HG02588 (cell line): ENCODE data around the gene CELA2A.
"Not testable (repeated sequence)": the region's sequence is repeated elsewhere in the genome, so short reads cannot be mapped to it uniquely, and the experiment has no call there.

Experiments used
- ATAC-seq: cut with Tn5 transposase; IDR thresholded peaks from one replicate; pipeline ENCODE4 v1.9.1; 2021; ENCODE audit warnings: mild to moderate bottlenecking, moderate library complexity; ENCODE audit not compliant: unreplicated experiment

CELA2A gene

GRCh38 chr1:15424981-15425380 is 31.6 kb upstream of the CELA2A start:
- ATAC-seq: no peak

DNA sequence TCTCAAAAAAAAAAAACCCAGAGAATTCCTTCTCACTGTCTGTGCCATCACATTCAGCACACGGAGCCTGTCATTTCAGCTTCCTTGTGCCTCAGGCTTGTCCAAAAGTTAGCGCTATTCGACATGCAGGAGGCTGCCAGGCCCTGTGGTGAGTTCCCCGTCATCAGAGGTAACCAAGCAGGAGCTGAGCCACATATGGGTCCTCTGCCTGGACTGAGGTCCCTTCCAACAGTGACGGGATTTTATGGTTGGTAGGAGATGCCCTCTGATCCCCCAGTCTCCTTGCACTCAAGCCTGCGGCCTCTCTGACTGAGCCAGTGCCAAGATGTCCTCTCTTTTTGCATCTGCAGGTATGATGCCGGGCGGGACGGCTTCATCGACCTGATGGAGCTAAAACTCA is 31.0 kb upstream of the CELA2A start:
- ATAC-seq: no peak

DNA sequence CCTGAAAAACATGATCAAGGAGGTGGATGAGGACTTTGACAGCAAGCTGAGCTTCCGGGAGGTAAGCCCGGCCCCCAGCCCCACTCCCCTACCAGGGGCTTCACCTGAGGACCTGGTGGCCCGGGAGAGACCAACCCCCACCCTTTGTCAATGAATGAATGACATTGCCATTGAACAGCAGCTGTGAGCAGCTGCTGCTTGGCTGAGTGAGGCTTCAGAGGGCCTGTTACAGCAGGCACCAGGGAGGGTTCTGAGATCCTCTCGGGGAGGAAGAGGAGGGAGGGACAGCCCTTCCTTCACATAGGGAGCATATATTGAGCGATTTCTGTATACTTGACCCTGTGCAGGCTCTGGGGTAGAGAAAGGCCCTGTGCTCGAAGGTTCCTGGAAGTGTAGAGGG is 30.6 kb upstream of the CELA2A start:
- no peak for ATAC-seq

DNA sequence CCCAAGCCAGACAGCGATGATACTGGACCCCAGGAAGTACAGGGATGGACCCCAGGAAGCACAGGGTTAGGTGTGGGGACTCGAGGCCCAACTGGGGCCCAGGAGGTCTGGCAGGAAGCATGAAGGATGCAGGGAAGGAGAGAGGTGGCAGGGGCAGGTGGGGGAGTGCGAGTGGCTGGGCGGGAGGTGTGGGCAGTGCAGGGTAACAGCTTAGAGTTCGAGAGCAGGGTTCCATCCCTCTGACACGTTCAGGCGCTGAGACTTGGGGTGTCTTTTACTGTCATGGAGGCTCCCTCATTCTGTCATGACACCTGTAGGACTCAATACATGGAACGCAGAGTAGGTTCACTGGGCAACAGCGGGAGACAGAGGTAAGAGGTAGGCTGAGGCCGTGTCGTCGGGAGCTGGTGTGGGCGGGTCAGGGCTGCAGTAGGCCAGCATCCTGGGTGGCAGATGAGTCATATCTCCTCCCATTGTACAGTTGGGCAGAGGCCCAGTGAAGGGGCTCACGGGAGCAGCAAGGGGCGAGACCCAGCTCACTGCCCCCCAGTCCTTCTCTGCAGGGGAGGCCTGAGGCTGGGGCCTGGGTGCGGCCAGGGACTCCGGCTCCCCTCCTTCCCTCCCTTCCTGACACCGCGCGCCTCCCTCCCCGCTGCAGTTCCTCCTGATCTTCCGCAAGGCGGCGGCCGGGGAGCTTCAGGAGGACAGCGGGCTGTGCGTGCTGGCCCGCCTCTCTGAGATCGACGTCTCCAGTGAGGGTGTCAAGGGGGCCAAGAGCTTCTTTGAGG is 29.8 kb upstream of the CELA2A start:
- ATAC-seq: no peak

DNA sequence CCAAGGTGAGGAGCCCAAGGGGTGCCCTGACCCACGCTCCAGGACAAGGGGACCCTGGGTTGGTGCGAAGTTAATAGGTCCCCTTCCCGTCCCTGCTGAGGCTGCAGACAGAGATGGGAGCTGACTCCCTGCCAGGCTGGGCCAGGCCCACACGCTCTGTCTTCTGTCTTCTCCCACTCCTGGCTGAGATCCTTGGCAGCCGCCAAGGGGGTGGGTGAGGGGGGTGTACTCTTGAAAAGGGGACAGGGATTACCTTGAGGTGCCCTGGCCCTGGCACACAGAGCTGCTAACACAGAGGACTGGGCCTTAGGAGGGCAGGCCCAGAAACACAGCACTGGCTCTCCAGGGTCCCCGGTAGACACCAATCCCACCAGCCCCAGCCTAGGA is 29.3 kb upstream of the CELA2A start:
- ATAC-seq: no peak

DNA sequence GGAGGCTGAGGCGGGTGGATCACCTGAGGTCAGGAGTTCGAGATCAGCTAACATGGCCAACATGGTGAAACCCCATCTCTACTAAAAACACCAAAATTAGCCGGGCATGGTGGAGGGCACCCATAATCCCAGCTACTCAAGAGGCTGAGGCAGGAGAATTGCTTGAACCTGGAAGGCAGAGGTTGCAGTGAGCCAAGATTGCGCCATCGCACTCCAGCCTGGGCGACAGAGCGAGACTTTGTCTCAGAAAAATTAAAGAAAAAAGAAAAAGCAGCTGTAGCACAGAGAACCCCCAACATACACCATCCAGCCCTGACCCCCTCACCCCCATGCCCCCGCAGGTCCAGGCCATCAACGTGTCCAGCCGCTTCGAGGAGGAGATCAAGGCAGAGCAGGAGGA is 28.3 kb upstream of the CELA2A start:
- ATAC-seq: not testable (repeated sequence)

DNA sequence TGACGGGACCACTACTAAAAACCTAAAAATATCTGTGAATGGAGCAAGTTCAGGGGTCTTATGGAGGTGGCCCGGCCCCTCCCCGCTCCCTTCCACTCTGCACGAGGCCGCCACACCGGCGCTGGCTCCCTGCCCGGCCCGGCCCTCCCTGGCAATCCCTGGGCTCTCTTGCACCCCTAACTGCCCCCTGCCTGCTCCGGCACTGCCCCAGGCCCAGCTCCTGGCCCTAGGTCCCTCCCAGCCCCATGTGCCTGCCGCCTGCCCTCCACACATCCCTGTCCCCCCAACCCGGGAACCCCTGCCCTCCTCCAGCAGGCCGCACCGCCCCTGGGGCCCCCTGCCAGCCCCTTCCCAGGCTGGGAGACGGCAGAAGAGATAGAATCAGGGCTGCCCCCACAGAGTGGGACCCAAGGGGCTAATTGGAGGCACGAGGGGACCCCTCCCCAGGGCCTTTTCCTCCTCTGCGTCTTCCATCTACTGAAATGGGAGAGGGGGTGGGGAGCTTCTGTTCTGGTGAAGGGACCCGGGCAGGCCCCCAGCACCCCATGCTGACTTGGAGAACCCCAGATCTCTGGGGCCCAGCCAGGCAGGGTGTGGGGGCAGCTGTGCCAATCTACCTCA is 27.6 kb upstream of the CELA2A start:
- ATAC-seq: no peak

GRCh38 chr1:15429701-15430149 is 26.8 kb upstream of the CELA2A start:
- no peak for ATAC-seq

GRCh38 chr1:15430787-15431570 is 25.6 kb upstream of the CELA2A start:
- ATAC-seq: no peak

DNA sequence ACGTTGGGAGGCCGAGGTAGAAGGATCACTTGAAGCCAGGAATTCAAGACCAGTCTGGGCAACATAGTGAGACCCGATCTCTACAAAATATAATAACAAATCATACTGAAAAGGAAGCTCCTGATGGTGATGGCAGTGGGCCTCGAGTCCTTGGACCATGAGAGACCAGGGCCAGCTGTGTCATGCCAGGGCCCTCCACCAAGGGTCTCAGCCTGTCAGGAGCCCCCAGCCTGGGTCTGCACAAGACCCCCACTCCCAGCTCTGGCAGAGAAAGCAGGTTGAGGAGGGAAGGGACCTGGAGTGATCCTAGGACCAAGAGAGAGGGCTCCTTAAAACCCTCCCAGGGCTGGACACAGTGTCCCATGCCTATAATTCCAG is 25.0 kb upstream of the CELA2A start:
- no peak for ATAC-seq

GRCh38 chr1:15432324-15432723 is 24.2 kb upstream of the CELA2A start:
- no peak for ATAC-seq

DNA sequence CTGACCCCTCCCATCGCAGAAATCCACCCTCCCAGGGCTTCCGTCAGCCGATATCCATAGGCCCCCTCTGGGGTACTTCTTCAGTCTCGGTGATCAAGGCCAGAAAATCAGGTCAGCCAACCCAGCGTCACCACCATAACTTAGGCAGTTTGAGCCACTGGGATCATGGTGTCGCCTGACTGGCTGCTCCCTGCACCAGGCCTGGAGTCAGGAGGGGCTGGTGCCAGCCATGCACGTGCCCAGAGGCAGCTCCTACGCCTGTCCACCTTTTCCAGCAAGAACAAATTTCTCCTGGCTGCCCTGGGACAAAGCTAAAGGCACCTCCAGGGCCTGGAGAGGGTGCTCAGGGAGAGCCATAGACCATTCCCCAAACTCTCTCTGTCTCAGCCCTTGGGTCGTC is 23.1 kb upstream of the CELA2A start:
- ATAC-seq: no peak

DNA sequence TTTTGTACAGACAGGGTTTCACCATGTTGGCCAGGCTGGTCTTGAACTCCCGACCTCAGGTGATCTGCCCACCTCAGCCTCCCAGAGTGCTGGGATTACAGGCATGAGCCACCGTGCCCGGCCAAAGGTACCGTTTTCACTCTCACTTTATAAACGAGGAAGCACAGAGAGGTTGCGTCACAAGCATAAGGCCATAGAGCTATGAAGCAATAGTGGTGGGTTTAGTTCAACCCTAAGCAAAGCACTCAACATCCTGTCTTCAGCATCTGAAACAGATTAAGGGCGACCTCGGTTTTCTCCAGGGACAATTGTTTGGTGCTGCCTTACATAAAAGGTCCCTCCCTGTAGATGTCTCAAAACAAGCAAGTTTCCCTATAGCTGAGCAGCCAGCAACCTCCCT is 21.8 kb upstream of the CELA2A start:
- ATAC-seq: not testable (repeated sequence)

GRCh38 chr1:15435239-15436077 is 21.1 kb upstream of the CELA2A start:
- no peak for ATAC-seq

- ATAC-seq: no peak
Measured at GRCh38 chr1:15436881-15437442, 19.6 kb upstream of the CELA2A start.

DNA sequence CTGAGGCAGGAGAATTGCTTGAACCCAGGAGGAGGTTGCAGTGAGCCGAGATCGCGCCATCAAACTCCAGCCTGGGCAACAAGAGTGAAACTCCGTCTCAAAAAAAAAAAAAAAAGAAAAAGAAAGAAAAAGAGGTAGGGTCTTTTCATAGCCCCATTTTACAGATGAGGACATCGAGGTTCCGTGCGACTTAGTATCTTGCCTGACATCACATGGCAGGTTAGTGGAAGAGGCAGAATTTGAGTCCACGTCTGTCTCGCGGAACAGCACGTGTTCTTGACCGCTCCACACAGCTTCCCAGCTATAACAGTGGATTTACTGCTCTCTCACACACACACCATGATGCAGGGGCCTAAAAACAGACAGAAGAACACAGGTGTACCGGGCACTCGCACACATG is 17.2 kb upstream of the CELA2A start:
- no peak for ATAC-seq

DNA sequence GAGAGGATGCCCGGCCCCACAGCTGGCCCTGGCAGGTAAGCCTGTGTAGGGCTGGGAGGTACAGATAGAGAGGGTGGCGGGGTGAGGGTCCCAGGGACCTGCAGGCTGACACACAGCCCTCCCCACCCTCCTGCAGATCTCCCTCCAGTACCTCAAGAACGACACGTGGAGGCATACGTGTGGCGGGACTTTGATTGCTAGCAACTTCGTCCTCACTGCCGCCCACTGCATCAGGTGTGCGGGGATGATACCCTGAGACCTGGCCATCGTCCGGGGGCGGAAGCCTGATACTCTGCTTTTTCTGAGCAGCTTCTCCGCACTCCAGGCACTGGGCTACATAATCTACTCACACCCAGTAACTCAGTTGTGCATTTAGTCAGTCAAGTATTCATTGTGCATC is 16.2 kb upstream of the CELA2A start:
- ATAC-seq: no peak

DNA sequence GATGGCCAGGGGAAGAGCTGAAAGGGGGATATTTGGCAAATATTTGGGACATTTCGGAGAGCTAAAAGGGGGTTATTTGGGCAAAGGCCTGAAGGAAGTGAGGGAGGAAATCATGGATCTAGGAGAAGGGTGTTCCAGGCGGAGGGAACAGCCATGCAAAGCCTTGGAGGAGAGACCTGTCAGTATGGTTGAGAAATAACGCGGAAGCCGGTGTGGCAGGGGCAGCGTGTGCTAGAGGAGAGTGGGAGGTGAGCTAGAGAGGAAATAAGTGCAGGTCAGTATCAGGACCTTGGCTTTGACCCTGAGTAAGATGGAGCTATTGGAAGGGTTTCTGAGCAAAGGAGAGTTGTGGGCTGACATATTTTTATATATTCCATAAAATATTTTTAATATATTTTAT is 15.3 kb upstream of the CELA2A start:
- no peak for ATAC-seq

GRCh38 chr1:15442119-15442518 is 14.4 kb upstream of the CELA2A start:
- no peak for ATAC-seq

- ATAC-seq: no peak
Measured at GRCh38 chr1:15442759-15443158, 13.8 kb upstream of the CELA2A start.

DNA sequence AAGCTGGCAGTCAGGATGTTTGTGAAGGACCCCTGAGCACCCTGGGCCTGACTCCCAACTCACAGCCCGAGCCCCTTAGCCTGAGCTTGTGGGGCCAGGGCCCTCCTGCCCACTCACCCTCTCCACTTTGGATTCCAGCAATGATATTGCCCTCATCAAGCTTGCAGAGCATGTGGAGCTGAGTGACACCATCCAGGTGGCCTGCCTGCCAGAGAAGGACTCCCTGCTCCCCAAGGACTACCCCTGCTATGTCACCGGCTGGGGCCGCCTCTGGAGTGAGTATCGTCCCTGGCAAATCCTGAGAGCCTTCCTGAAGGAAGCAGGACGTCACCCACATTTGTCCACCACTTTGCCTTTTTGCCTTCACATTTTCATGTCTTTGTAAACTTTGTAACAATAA is 13.3 kb upstream of the CELA2A start:
- no peak for ATAC-seq
